WTC11 (cell line): Measurements from ENCODE around the gene NCAM2. TPM values are rescaled to one million over a fixed set of nuclear protein-coding genes. Genes with fewer than 3 reads are reported as not detected.
A peak's percentile ranks its signal among the peaks of the same experiment; 100 is the strongest.

ENCODE experiments used
- ATAC-seq: fragments of 200-7000 bp; cut with Tn5 transposase; 2 replicates; pipeline ENCODE4 v1.10.0; 2021; ENCODE audit warnings: mild to moderate bottlenecking, moderate library complexity
- CTCF ChIA-PET: fragments of 300-600 bp; sonication (Branson Sonifier 250); formaldehyde crosslinking; loops from one replicate; lab custom pipeline; 2021; ENCODE audit warnings: antibody characterized with exemption; lab: Charles Lee
- POLR2A ChIA-PET: fragments of 350-600 bp; sonication (Branson Sonifier 250); formaldehyde crosslinking; loops from one replicate; lab custom pipeline; 2021; ENCODE audit warnings: antibody characterized with exemption; lab: Charles Lee
- DNase-seq: peaks from one replicate; pipeline ENCODE4 v3.0.0; 2021; ENCODE audit warnings: low spot score
- H3K27ac Mint-ChIP-seq: 2 replicates; pipeline ENCODE4 v1.8.0; 2021; ENCODE audit warnings: mixed read lengths
- H3K27me3 Mint-ChIP-seq: 2 replicates; pipeline ENCODE4 v1.8.0; 2021; ENCODE audit warnings: low read depth, mild to moderate bottlenecking, moderate library complexity, mixed read lengths
- H3K36me3 Mint-ChIP-seq: 2 replicates; pipeline ENCODE4 v1.8.0; 2021; ENCODE audit warnings: mixed read lengths
- H3K4me1 Mint-ChIP-seq: 2 replicates; pipeline ENCODE4 v1.8.0; 2022; ENCODE audit warnings: mixed read lengths
- H3K4me3 Mint-ChIP-seq: 2 replicates; pipeline ENCODE4 v1.8.0; 2021; ENCODE audit warnings: mild to moderate bottlenecking, moderate library complexity, mixed read lengths
- H3K9me3 Mint-ChIP-seq: 2 replicates; pipeline ENCODE4 v1.8.0; 2021; ENCODE audit warnings: mixed read lengths
- CREM ChIP-seq: sonication (generic); formaldehyde crosslinking; IDR thresholded peaks from 2 replicates; pipeline ENCODE4 v1.8.1; 2022; ENCODE audit warnings: mild to moderate bottlenecking, missing genetic modification reagents, moderate library complexity
- EMX1 ChIP-seq: fragments of 250-450 bp; sonication (Bioruptor Pico); IDR thresholded peaks from 2 replicates; pipeline ENCODE4 v1.8.0; 2021; ENCODE audit warnings: mild to moderate bottlenecking
- GRHL2 ChIP-seq: fragments of 250-450 bp; sonication (Bioruptor Pico); IDR thresholded peaks from 2 replicates; pipeline ENCODE4 v1.8.0; 2022; ENCODE audit warnings: mild to moderate bottlenecking, moderate library complexity; ENCODE audit not compliant: insufficient replicate concordance, severe bottlenecking
- GTF2I ChIP-seq: fragments of 250-450 bp; sonication (Bioruptor Pico); conservative IDR thresholded peaks from 2 replicates; pipeline ENCODE4 v1.4.0; 2021; ENCODE audit warnings: mild to moderate bottlenecking
- JAZF1 ChIP-seq: fragments of 250-450 bp; sonication (Bioruptor Pico); IDR thresholded peaks from 2 replicates; pipeline ENCODE4 v1.9.0; 2021; ENCODE audit warnings: moderate library complexity, mild to moderate bottlenecking, inconsistent platforms
- KAT7 ChIP-seq: sonication (generic); formaldehyde crosslinking; IDR thresholded peaks from 2 replicates; pipeline ENCODE4 v1.8.1; 2023; ENCODE audit warnings: missing genetic modification reagents, mild to moderate bottlenecking, borderline replicate concordance
- MXD4 ChIP-seq: fragments of 250-450 bp; sonication (Bioruptor Pico); IDR thresholded peaks from 2 replicates; pipeline ENCODE4 v1.8.0; 2021; ENCODE audit warnings: mild to moderate bottlenecking, moderate library complexity, borderline replicate concordance
- NFATC4 ChIP-seq: fragments of 250-450 bp; sonication (Bioruptor Pico); IDR thresholded peaks from 2 replicates; pipeline ENCODE4 v1.9.0; 2021; ENCODE audit warnings: mild to moderate bottlenecking
- NFYB ChIP-seq: sonication (generic); formaldehyde crosslinking; conservative IDR thresholded peaks from 2 replicates; pipeline ENCODE4 v1.8.0; 2022; ENCODE audit warnings: low read depth, missing genetic modification reagents
- NR3C1 ChIP-seq: sonication (generic); formaldehyde crosslinking; conservative IDR thresholded peaks from 2 replicates; pipeline ENCODE4 v1.8.1; 2023; ENCODE audit warnings: low read depth, mild to moderate bottlenecking, missing genetic modification reagents
- OVOL2 ChIP-seq: fragments of 250-450 bp; sonication (Bioruptor Pico); IDR thresholded peaks from 2 replicates; pipeline ENCODE4 v1.9.0; 2021; ENCODE audit warnings: mild to moderate bottlenecking, borderline replicate concordance
- PRRX2 ChIP-seq: fragments of 250-450 bp; sonication (Bioruptor Pico); IDR thresholded peaks from 2 replicates; pipeline ENCODE4 v1.8.0; 2021; ENCODE audit warnings: mild to moderate bottlenecking
- SMAD3 ChIP-seq: sonication (generic); formaldehyde crosslinking; IDR thresholded peaks from 2 replicates; pipeline ENCODE4 v1.8.0; 2022; ENCODE audit warnings: missing genetic modification reagents, mild to moderate bottlenecking, borderline replicate concordance
- SMAD4 ChIP-seq: sonication (generic); formaldehyde crosslinking; IDR thresholded peaks from 2 replicates; pipeline ENCODE4 v1.8.0; 2022; ENCODE audit warnings: mild to moderate bottlenecking, missing genetic modification reagents
- SP1 ChIP-seq: sonication (generic); formaldehyde crosslinking; conservative IDR thresholded peaks from 2 replicates; pipeline ENCODE4 v1.8.1; 2022; ENCODE audit warnings: missing genetic modification reagents
- TEAD4 ChIP-seq: sonication (generic); formaldehyde crosslinking; IDR thresholded peaks from 2 replicates; pipeline ENCODE4 v1.8.0; 2022; ENCODE audit warnings: mild to moderate bottlenecking, missing genetic modification reagents
- ZNF138 ChIP-seq: sonication (generic); formaldehyde crosslinking; conservative IDR thresholded peaks from 2 replicates; pipeline ENCODE4 v1.8.1; 2022; ENCODE audit warnings: mild to moderate bottlenecking, moderate library complexity, missing genetic modification reagents
- ZNF232 ChIP-seq: sonication (generic); formaldehyde crosslinking; IDR thresholded peaks from 2 replicates; pipeline ENCODE4 v1.8.0; 2022; ENCODE audit warnings: mild to moderate bottlenecking, missing genetic modification reagents
- ZNF317 ChIP-seq: sonication (generic); formaldehyde crosslinking; IDR thresholded peaks from 2 replicates; pipeline ENCODE4 v1.8.1; 2023; ENCODE audit warnings: low read depth, mild to moderate bottlenecking, moderate library complexity, missing genetic modification reagents, borderline replicate concordance
- ZNF416 ChIP-seq: fragments of 250-450 bp; sonication (Bioruptor Pico); IDR thresholded peaks from 2 replicates; pipeline ENCODE4 v1.9.0; 2021; ENCODE audit warnings: mild to moderate bottlenecking, inconsistent platforms
- total RNA-seq: library from RNA; stranded (reverse); gene quantifications from 3 replicates; pipeline ENCODE4 v1.2.3, GENCODE V29; 2021
- TF ChIP-seq, protein P1 (sequence below): sonication (generic); formaldehyde crosslinking; IDR thresholded peaks from 2 replicates; pipeline ENCODE4 v1.8.1; 2023; ENCODE audit warnings: mild to moderate bottlenecking, missing genetic modification reagents, borderline replicate concordance
- TF ChIP-seq, protein P2 (sequence below): sonication (generic); formaldehyde crosslinking; IDR thresholded peaks from 2 replicates; pipeline ENCODE4 v1.8.1; 2022; ENCODE audit warnings: low read depth, mild to moderate bottlenecking, moderate library complexity, missing genetic modification reagents, borderline replicate concordance
- TF ChIP-seq, protein P3 (sequence below): sonication (generic); formaldehyde crosslinking; IDR thresholded peaks from 2 replicates; pipeline ENCODE4 v1.8.1; 2023; ENCODE audit warnings: mild to moderate bottlenecking, missing genetic modification reagents, moderate library complexity
- TF ChIP-seq, protein P4 (sequence below): sonication (generic); formaldehyde crosslinking; IDR thresholded peaks from 2 replicates; pipeline ENCODE4 v1.8.1; 2023; ENCODE audit warnings: mild to moderate bottlenecking, moderate library complexity, missing genetic modification reagents
- TF ChIP-seq, protein P5 (sequence below): sonication (generic); formaldehyde crosslinking; IDR thresholded peaks from 2 replicates; pipeline ENCODE4 v1.8.1; 2022; ENCODE audit warnings: low read depth, missing genetic modification reagents, borderline replicate concordance
- TF ChIP-seq, protein P6 (sequence below): fragments of 250-450 bp; sonication (Bioruptor Pico); conservative IDR thresholded peaks from 2 replicates; pipeline ENCODE4 v1.9.0; 2021; ENCODE audit warnings: mild to moderate bottlenecking

The NCAM2 gene
- total RNA-seq, 1 experiment from 2014 or later: 1.6 TPM

DNA sequence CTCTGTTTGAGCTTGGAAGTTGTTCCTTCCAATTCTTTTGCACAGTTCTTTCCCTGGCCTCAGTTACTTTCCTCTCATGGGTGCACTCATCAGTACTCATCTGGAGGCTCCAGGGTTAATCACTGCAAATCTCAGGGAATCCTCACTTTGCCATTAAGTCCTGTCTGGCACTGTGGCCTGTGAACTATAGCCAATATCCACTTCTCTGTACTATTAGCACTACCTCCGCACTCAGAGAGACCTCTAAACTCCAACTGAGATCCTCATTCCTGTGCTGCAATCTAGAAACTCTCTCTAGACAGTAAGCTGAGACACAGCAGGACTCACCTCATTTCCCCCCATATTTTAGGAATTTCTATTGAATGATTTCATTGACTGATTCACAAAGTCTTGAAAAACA is 311.3 kb downstream of the NCAM2 start:
- no peaks in the 10 kb centered on the region for H3K27me3 Mint-ChIP-seq
- CTCF ChIA-PET: no interaction called here
- no peak overlapping the region for H3K4me3 Mint-ChIP-seq
- DNase-seq: no peak
- TF ChIP-seq KAT7 (CRISPR knock-in tag): no peak
- TF ChIP-seq TEAD4 (CRISPR knock-in tag): no peak
- TF ChIP-seq, protein P1, sequence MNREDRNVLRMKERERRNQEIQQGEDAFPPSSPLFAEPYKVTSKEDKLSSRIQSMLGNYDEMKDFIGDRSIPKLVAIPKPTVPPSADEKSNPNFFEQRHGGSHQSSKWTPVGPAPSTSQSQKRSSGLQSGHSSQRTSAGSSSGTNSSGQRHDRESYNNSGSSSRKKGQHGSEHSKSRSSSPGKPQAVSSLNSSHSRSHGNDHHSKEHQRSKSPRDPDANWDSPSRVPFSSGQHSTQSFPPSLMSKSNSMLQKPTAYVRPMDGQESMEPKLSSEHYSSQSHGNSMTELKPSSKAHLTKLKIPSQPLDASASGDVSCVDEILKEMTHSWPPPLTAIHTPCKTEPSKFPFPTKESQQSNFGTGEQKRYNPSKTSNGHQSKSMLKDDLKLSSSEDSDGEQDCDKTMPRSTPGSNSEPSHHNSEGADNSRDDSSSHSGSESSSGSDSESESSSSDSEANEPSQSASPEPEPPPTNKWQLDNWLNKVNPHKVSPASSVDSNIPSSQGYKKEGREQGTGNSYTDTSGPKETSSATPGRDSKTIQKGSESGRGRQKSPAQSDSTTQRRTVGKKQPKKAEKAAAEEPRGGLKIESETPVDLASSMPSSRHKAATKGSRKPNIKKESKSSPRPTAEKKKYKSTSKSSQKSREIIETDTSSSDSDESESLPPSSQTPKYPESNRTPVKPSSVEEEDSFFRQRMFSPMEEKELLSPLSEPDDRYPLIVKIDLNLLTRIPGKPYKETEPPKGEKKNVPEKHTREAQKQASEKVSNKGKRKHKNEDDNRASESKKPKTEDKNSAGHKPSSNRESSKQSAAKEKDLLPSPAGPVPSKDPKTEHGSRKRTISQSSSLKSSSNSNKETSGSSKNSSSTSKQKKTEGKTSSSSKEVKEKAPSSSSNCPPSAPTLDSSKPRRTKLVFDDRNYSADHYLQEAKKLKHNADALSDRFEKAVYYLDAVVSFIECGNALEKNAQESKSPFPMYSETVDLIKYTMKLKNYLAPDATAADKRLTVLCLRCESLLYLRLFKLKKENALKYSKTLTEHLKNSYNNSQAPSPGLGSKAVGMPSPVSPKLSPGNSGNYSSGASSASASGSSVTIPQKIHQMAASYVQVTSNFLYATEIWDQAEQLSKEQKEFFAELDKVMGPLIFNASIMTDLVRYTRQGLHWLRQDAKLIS: no peak
- TF ChIP-seq, protein P2, sequence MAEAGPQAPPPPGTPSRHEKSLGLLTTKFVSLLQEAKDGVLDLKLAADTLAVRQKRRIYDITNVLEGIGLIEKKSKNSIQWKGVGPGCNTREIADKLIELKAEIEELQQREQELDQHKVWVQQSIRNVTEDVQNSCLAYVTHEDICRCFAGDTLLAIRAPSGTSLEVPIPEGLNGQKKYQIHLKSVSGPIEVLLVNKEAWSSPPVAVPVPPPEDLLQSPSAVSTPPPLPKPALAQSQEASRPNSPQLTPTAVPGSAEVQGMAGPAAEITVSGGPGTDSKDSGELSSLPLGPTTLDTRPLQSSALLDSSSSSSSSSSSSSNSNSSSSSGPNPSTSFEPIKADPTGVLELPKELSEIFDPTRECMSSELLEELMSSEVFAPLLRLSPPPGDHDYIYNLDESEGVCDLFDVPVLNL: no peak
- no peak for TF ChIP-seq ZNF232 (CRISPR knock-in tag)
- TF ChIP-seq OVOL2: no peak
- no peak for TF ChIP-seq MXD4
- no peak for TF ChIP-seq GTF2I (CRISPR knock-in tag)
- no peak for TF ChIP-seq ZNF317
- no peak for TF ChIP-seq SP1
- no peak for TF ChIP-seq NFATC4 (CRISPR knock-in tag)
- TF ChIP-seq NFYB (CRISPR knock-in tag): no peak
- TF ChIP-seq NR3C1: no peak
- H3K4me1 Mint-ChIP-seq: no peaks in the 10 kb centered on the region
- H3K9me3 Mint-ChIP-seq: no peaks in the 10 kb centered on the region
- POLR2A ChIA-PET: no interaction called here
- H3K36me3 Mint-ChIP-seq: no peaks in the 10 kb centered on the region
- H3K27ac Mint-ChIP-seq: no peak overlapping the region
- ATAC-seq: no peak

DNA sequence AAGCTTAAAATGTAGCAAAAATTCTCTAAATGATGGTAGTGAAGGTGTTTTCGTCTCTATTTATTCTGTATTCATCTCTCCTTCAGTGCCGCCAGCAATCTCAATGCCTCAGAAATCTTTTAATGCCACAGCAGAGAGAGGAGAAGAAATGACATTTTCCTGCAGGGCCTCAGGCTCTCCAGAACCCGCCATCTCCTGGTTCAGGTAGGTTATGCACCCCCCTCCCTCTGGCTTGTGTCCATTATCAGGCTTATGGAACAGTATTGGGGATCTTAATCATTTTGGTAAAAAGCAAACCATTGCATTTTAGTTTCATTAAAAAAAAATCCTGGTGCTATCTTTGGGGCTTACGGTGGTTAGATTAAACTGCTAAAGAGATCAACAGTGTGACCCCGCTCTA is 326.1 kb downstream of the NCAM2 start:
- Mint-ChIP-seq H3K27ac (no peak overlapping the region), H3K27me3 (no peaks in the 10 kb centered on the region), H3K4me1 (peaks cover 4% of the 10 kb centered on the region; the same call in 1 of the 2 replicates), H3K9me3 (no peaks in the 10 kb centered on the region)
- POLR2A ChIA-PET: no interaction called here
- ATAC-seq (peak; percentile 72), DNase-seq (peak; percentile 17)
- TF ChIP-seq GRHL2 (no peak), NR3C1 (no peak), SMAD3 (CRISPR knock-in tag) (no peak), JAZF1 (no peak), EMX1 (CRISPR knock-in tag) (no peak), GTF2I (CRISPR knock-in tag) (no peak), ZNF138 (no peak), PRRX2 (CRISPR knock-in tag) (no peak), CREM (CRISPR knock-in tag) (no peak), ZNF416 (CRISPR knock-in tag) (no peak), SMAD4 (CRISPR knock-in tag) (no peak)
- TF ChIP-seq, protein P2: no peak
- TF ChIP-seq, protein P3, sequence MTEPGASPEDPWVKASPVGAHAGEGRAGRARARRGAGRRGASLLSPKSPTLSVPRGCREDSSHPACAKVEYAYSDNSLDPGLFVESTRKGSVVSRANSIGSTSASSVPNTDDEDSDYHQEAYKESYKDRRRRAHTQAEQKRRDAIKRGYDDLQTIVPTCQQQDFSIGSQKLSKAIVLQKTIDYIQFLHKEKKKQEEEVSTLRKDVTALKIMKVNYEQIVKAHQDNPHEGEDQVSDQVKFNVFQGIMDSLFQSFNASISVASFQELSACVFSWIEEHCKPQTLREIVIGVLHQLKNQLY (CRISPR knock-in tag): no peak
- TF ChIP-seq, protein P4, sequence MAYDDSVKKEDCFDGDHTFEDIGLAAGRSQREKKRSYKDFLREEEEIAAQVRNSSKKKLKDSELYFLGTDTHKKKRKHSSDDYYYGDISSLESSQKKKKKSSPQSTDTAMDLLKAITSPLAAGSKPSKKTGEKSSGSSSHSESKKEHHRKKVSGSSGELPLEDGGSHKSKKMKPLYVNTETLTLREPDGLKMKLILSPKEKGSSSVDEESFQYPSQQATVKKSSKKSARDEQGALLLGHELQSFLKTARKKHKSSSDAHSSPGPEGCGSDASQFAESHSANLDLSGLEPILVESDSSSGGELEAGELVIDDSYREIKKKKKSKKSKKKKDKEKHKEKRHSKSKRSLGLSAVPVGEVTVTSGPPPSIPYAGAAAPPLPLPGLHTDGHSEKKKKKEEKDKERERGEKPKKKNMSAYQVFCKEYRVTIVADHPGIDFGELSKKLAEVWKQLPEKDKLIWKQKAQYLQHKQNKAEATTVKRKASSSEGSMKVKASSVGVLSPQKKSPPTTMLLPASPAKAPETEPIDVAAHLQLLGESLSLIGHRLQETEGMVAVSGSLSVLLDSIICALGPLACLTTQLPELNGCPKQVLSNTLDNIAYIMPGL (CRISPR knock-in tag): no peak
- TF ChIP-seq, protein P5, sequence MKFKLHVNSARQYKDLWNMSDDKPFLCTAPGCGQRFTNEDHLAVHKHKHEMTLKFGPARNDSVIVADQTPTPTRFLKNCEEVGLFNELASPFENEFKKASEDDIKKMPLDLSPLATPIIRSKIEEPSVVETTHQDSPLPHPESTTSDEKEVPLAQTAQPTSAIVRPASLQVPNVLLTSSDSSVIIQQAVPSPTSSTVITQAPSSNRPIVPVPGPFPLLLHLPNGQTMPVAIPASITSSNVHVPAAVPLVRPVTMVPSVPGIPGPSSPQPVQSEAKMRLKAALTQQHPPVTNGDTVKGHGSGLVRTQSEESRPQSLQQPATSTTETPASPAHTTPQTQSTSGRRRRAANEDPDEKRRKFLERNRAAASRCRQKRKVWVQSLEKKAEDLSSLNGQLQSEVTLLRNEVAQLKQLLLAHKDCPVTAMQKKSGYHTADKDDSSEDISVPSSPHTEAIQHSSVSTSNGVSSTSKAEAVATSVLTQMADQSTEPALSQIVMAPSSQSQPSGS (CRISPR knock-in tag): no peak
- TF ChIP-seq, protein P6, sequence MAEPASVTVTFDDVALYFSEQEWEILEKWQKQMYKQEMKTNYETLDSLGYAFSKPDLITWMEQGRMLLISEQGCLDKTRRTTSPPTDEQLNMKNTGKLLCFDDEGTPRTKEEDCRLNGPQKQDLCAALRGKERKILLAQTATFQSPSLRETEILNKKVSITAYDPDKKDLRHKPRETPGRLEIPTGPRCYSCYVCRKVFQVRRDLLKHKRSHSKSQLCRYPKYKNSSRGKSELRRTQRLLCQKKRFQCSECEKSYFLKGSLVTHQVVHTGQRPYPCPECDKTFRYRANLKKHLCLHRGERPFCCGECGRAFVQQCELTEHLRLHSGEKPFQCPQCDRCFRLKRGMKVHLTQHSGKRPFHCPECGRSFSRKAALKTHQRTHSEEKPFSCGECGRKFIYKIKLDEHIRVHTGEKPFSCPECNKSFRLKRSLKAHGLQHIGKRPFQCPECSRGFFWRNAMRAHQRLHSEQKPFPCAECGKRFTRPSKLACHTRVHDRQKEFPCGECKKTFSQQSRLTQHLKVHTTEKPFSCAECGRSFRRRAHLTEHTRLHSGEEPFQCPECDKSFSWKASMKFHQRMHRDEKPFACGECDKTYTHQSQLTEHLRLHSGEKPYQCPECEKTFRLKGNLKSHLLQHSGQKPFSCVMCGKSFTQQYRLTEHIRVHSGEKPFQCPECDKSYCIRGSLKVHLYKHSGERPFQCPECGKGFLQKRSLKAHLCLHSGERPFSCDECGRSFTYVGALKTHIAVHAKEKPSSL (CRISPR knock-in tag): no peak
- TF ChIP-seq, all 79 proteins: peak for 0
- Mint-ChIP-seq H3K36me3 (no peaks in the 10 kb centered on the region), H3K4me3 (no peak overlapping the region)
- CTCF ChIA-PET: no interaction called here
